Lung (tissue), 12 donors: ENCODE data around the gene OR14I1. TPM values are rescaled to one million over a fixed set of nuclear protein-coding genes. Genes with fewer than 3 reads are reported as not detected.

Source experiments
- ATAC-seq: fragments of 200-7000 bp; cut with Tn5 transposase; one replicate; pipeline ENCODE4 v1.9.1; 2020; ENCODE audit warnings: moderate number of reproducible peaks; ENCODE audit not compliant: insufficient read depth, low FRiP score
- DNase-seq, 3 donors: peaks; one replicate each; pipeline ENCODE4 v3.0.0-alpha.2; 2013 to 2017
- H3K27ac ChIP-seq, 2 donors: one replicate each; pipeline ENCODE4 v1.5.1; 2013; ENCODE audit warnings: mild to moderate bottlenecking in 2 of 2, moderate library complexity in 2 of 2, control low read depth in 1 of 2, inconsistent platforms in 1 of 2, low read depth in 1 of 2, low read length in 1 of 2
- H3K27me3 ChIP-seq, 3 donors: one replicate each; pipeline ENCODE4 v1.5.1; 2013; ENCODE audit warnings: low read length in 2 of 3; ENCODE audit not compliant: control insufficient read depth in 3 of 3, insufficient read depth in 3 of 3
- H3K36me3 ChIP-seq, 4 donors: one replicate each; pipeline ENCODE4 v1.5.1; 2013; ENCODE audit warnings: low read length in 4 of 4, mild to moderate bottlenecking in 1 of 4, moderate library complexity in 1 of 4; ENCODE audit not compliant: control insufficient read depth in 4 of 4, insufficient read depth in 4 of 4
- H3K4me1 ChIP-seq, 5 donors: one replicate each; pipeline ENCODE4 v1.5.1; 2013; ENCODE audit warnings: low read length in 5 of 5, mild to moderate bottlenecking in 2 of 5, moderate library complexity in 1 of 5; ENCODE audit not compliant: control insufficient read depth in 5 of 5, insufficient read depth in 5 of 5
- H3K4me3 ChIP-seq: one replicate; pipeline ENCODE4 v1.5.1; 2013; ENCODE audit warnings: mild to moderate bottlenecking, control low read depth, moderate library complexity
- H3K9ac ChIP-seq, 2 donors: one replicate each; pipeline ENCODE4 v1.5.1; 2013; ENCODE audit warnings: low read length in 2 of 2, control low read depth in 1 of 2; ENCODE audit not compliant: insufficient read depth in 1 of 2
- H3K9me3 ChIP-seq, 4 donors: one replicate each; pipeline ENCODE4 v1.5.1; 2013; ENCODE audit warnings: low read length in 3 of 4, mild to moderate bottlenecking in 1 of 4, moderate library complexity in 1 of 4; ENCODE audit not compliant: control insufficient read depth in 4 of 4, insufficient read depth in 3 of 4
- WGBS, 2 donors: extraction: QIAGEN DNeasy Blood & Tissue Kit; methylation state at CpG; one replicate each; pipeline ENCODE4 v1.1.7; 2013; 5-methylcytosine and 5-hydroxymethylcytosine counted together
- polyA plus RNA-seq, 2 donors: library from polyadenylated mRNA; stranded (reverse); fragments of 200-250 nt; gene quantifications; one replicate each; pipeline ENCODE4 v1.2.1, GENCODE V29; 2013
- total RNA-seq, 2 donors: library from RNA; depleted of rRNA in 1 of 2; stranded (reverse); fragments of >200 nt in 1 of 2; gene quantifications; one replicate each; pipeline ENCODE4 v1.2.1, GENCODE V29; 2014 to 2021
- TF ChIP-seq, protein P1 (sequence below): IDR thresholded peaks from 2 replicates; pipeline ENCODE4 v1.5.1; 2012; ENCODE audit warnings: mild to moderate bottlenecking; ENCODE audit errors: control extremely low read depth, extremely low read depth
- donor health status: control.
- donor health status: control.
- donor health status: Bipolar disorder and iron deficiency.
- donor health status: healthy.
- donor health status: DM: yes; HTN: yes; CAD: no.

Gene OR14I1
- total and polyA plus RNA-seq, 4 donors: not detected

DNA sequence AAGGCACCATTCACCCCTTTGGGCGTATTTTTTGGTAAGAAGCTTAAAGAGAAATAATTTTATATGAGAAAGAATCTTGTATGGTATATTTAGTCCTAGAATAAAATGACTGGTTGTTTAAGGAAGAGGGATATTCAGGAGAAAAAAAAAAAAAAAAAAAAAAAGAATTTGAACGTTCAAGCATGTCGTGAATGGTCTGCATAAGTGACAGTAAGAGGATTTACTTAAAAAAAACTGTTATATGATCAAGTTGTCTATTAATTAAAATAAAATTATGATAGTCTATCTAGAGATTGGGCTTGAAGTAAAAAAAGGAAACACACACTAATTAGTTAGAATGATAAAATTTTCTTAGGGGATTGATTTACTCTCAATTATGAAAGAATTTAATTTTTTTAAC is 11.7 kb upstream of the OR14I1 start:
- H3K9ac ChIP-seq: no peak overlapping the region

DNA sequence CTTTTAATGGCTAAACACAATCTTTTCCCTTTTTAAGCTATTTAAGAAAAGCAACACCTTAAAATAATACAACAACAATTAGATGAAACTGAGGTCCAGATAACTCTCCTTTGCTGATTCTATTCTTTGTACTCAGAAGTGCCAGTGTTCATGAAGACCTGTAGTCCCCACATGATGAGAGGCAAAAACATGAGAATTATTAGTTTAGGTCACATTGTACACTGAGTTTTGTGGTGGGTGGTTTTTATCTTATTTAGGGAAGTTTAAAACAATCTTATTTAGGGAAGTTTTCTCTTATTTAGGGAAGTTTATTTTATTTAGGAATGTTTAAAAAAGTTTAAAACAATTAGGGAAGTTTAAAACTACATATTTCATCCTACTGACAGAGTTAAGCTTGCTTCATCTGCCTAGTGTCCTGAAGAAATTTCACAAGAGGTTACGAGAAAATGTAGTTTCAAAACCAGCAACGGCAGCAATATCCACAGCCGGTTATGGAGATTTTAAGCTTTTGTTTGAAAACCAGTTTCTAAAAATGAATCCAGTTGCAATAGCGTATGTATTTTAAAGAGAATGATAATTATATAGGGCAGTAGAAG is 7.8 kb upstream of the OR14I1 start:
- WGBS, 2 donors: 41 to 63% methylated on average over 4 of the region's 4 CpGs
- Histone ChIP-seq H3K36me3 (no peaks in the 10 kb centered on the region), H3K9me3 (peaks cover 0 to 22% (median 9%) of the 10 kb centered on the region in 4 donors), H3K9ac (no peak overlapping the region), H3K4me1 (no peaks in the 10 kb centered on the region), H3K4me3 (no peak overlapping the region), H3K27me3 (no peaks in the 10 kb centered on the region), H3K27ac (no peak overlapping the region)
- TF ChIP-seq, protein P1, sequence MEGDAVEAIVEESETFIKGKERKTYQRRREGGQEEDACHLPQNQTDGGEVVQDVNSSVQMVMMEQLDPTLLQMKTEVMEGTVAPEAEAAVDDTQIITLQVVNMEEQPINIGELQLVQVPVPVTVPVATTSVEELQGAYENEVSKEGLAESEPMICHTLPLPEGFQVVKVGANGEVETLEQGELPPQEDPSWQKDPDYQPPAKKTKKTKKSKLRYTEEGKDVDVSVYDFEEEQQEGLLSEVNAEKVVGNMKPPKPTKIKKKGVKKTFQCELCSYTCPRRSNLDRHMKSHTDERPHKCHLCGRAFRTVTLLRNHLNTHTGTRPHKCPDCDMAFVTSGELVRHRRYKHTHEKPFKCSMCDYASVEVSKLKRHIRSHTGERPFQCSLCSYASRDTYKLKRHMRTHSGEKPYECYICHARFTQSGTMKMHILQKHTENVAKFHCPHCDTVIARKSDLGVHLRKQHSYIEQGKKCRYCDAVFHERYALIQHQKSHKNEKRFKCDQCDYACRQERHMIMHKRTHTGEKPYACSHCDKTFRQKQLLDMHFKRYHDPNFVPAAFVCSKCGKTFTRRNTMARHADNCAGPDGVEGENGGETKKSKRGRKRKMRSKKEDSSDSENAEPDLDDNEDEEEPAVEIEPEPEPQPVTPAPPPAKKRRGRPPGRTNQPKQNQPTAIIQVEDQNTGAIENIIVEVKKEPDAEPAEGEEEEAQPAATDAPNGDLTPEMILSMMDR: no peak
- DNase-seq: no peak
- no peak for ATAC-seq

More for the DNA sequence above, 11.7 kb upstream of the OR14I1 start:
- Histone ChIP-seq H3K27ac (no peak overlapping the region), H3K4me1 (no peaks in the 10 kb centered on the region), H3K4me3 (no peak overlapping the region), H3K9me3 (peaks cover 3 to 16% (median 7%) of the 10 kb centered on the region in 4 donors), H3K36me3 (no peaks in the 10 kb centered on the region), H3K27me3 (no peaks in the 10 kb centered on the region)
- peak in 1 of 3 donors; percentile 1 for DNase-seq
- no peak for ATAC-seq
- TF ChIP-seq, protein P1: no peak
- 41 to 53% methylated on average over 3 of the region's 3 CpGs for WGBS, 2 donors

DNA sequence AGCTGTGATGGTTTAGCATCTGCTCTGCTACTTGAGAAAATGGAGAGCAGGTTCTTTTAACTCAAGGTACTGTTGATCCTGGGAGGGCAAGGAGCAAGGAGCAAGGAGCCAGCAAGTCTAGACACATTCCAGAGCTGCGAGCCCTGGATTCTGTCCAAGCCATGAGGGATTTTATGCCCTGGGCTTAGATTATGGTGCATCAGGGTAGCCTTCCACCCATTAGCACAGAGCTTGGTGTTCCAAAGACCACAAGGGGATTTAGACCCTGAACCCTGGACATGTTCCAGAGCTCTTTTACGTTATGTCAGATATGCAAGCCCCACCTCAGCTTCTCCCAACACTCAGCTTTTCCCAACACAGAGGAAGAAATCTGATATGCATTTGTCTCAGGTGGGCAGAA is 2.0 kb upstream of the OR14I1 start:
- H3K27ac ChIP-seq: no peak overlapping the region
- peaks cover 0 to 6% (median 1%) of the 10 kb centered on the region in 4 donors for H3K9me3 ChIP-seq
- ATAC-seq: no peak
- TF ChIP-seq, protein P1: no peak
- H3K36me3 ChIP-seq: no peaks in the 10 kb centered on the region
- H3K4me3 ChIP-seq: no peak overlapping the region
- H3K9ac ChIP-seq: no peak overlapping the region
- no peaks in the 10 kb centered on the region for H3K27me3 ChIP-seq
- no peak for DNase-seq
- H3K4me1 ChIP-seq: no peaks in the 10 kb centered on the region
- WGBS, 2 donors: 63 to 88% methylated on average over 2 of the region's 2 CpGs

DNA sequence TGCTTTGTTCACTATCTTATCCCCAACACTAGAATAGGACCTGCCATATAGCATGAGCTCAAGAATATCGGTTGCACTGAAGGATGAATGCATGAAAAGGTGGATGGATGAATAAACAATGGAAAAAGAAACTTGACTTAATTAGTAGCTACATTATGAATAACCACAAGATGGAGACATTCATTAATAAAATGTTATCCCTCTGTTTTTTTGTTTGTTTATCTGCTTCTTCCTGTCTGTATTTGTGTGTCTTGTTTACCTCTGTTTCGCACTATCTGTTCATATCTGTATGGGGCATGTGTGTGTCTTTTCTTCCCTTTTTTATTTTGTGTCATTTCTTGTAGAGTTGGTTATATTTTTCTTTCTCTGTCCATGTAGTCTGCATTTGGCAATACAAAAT is 1.1 kb upstream of the OR14I1 start:
- H3K4me1 ChIP-seq: no peaks in the 10 kb centered on the region
- no peak overlapping the region for H3K9ac ChIP-seq
- H3K27me3 ChIP-seq: no peaks in the 10 kb centered on the region
- TF ChIP-seq, protein P1: no peak
- DNase-seq: no peak
- H3K27ac ChIP-seq: no peak overlapping the region
- ATAC-seq: no peak
- 60 to 77% methylated on average over 2 of the region's 2 CpGs for WGBS, 2 donors
- no peaks in the 10 kb centered on the region for H3K36me3 ChIP-seq
- no peak overlapping the region for H3K4me3 ChIP-seq
- peaks cover 0 to 2% (median under 1%) of the 10 kb centered on the region in 4 donors for H3K9me3 ChIP-seq
